Nephron progenitor cell (in vitro differentiated cells): Measurements from ENCODE around the gene TMEM254.
A peak's percentile ranks its signal among the peaks of the same experiment; 100 is the strongest.

Experiments
- DNase-seq: peaks from one replicate; pipeline ENCODE4 v3.0.0; 2021
- H3K27ac Mint-ChIP-seq: 2 replicates; pipeline ENCODE4 v1.8.0; 2021; ENCODE audit warnings: mild to moderate bottlenecking, moderate library complexity, mixed read lengths
- H3K27me3 Mint-ChIP-seq: 2 replicates; pipeline ENCODE4 v1.8.0; 2021; ENCODE audit warnings: mild to moderate bottlenecking, low read depth, mixed read lengths; ENCODE audit not compliant: poor library complexity
- H3K36me3 Mint-ChIP-seq: 2 replicates; pipeline ENCODE4 v1.8.0; 2021; ENCODE audit warnings: low read depth, mixed read lengths
- H3K4me1 Mint-ChIP-seq: 2 replicates; pipeline ENCODE4 v1.8.0; 2021; ENCODE audit warnings: mixed read lengths
- H3K4me3 Mint-ChIP-seq: 2 replicates; pipeline ENCODE4 v1.8.0; 2021; ENCODE audit warnings: mild to moderate bottlenecking, moderate library complexity, mixed read lengths
- H3K9me3 Mint-ChIP-seq: 2 replicates; pipeline ENCODE4 v1.8.0; 2021; ENCODE audit warnings: mild to moderate bottlenecking, moderate library complexity, mixed read lengths
- TF ChIP-seq, protein P1 (sequence below): fragments of 200-600 bp; sonication (generic); IDR thresholded peaks from 2 replicates; pipeline ENCODE4 v1.5.0; 2021; ENCODE audit warnings: antibody characterized with exemption

TMEM254 gene

DNA sequence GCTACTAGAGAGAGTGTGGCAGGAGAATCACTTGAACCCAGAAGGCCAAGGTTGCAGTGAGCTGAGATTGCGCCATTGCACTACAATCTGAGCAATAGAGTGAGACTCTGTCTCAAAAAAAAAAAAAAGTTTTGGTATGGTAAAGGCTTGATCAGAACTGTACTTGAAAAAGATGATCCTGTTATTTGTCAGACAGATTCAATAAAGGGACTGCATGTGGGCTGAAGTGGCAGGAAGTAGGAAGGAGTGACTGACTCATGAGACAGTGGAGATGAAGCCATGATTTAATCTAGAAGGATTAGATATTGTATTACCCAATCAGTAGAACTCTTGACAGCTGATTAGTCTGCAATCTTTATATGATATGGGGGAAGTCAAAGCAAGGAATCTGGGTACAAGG is 2.7 kb upstream of the TMEM254 start:
- TF ChIP-seq, protein P1, sequence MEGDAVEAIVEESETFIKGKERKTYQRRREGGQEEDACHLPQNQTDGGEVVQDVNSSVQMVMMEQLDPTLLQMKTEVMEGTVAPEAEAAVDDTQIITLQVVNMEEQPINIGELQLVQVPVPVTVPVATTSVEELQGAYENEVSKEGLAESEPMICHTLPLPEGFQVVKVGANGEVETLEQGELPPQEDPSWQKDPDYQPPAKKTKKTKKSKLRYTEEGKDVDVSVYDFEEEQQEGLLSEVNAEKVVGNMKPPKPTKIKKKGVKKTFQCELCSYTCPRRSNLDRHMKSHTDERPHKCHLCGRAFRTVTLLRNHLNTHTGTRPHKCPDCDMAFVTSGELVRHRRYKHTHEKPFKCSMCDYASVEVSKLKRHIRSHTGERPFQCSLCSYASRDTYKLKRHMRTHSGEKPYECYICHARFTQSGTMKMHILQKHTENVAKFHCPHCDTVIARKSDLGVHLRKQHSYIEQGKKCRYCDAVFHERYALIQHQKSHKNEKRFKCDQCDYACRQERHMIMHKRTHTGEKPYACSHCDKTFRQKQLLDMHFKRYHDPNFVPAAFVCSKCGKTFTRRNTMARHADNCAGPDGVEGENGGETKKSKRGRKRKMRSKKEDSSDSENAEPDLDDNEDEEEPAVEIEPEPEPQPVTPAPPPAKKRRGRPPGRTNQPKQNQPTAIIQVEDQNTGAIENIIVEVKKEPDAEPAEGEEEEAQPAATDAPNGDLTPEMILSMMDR, result no peak
- peaks cover 22% of the 10 kb centered on the region for H3K4me1 Mint-ChIP-seq
- no peak overlapping the region for H3K27ac Mint-ChIP-seq
- DNase-seq, result no peak
- H3K27me3 Mint-ChIP-seq, result no peaks in the 10 kb centered on the region
- H3K36me3 Mint-ChIP-seq, result peaks cover 5% of the 10 kb centered on the region
- H3K9me3 Mint-ChIP-seq, result no peaks in the 10 kb centered on the region
- no peak overlapping the region for H3K4me3 Mint-ChIP-seq

GRCh38 chr10:80077869-80078447 is 507 bp upstream of the TMEM254 start:
- H3K9me3 Mint-ChIP-seq, result no peaks in the 10 kb centered on the region
- H3K4me3 Mint-ChIP-seq, result peak overlapping the region; percentile 98
- peak overlapping the region; percentile 92 for H3K27ac Mint-ChIP-seq
- peaks cover 5% of the 10 kb centered on the region for H3K36me3 Mint-ChIP-seq
- H3K27me3 Mint-ChIP-seq, result no peaks in the 10 kb centered on the region
- peaks cover 22% of the 10 kb centered on the region for H3K4me1 Mint-ChIP-seq
- TF ChIP-seq, protein P1, result no peak
- no peak for DNase-seq

DNA sequence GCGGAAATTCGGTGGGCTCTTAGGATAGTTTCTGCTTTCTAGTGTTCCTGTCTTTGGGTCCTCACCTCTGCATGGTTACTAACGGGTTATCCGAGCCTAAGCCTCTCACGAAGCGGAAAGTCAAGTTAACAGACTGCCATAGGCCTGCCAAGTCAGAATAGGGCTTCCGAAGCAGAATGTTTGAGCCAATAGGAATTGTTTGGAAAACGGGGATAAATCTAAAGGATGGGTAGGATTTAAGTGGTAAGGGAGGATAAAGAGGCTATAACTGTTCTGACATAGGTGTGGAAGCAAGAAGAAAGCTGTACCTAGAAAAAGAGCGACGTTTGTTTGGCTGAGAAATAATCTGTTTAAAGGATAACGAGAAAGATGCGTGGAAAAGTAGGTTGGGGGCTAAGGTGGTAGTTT is 851 bp downstream of the TMEM254 start:
- Mint-ChIP-seq H3K4me1 (peaks cover 22% of the 10 kb centered on the region), H3K27me3 (no peaks in the 10 kb centered on the region)
- DNase-seq, result no peak

GRCh38 chr10:80081026-80081425 is 2.6 kb downstream of the TMEM254 start:
- TF ChIP-seq, protein P1, result no peak
- no peak for DNase-seq
- no peak overlapping the region for H3K4me3 Mint-ChIP-seq
- H3K27ac Mint-ChIP-seq, result no peak overlapping the region
- H3K4me1 Mint-ChIP-seq, result peaks cover 22% of the 10 kb centered on the region
- no peaks in the 10 kb centered on the region for H3K9me3 Mint-ChIP-seq
- no peaks in the 10 kb centered on the region for H3K27me3 Mint-ChIP-seq
- H3K36me3 Mint-ChIP-seq, result peaks cover 5% of the 10 kb centered on the region

More for the DNA sequence above, 851 bp downstream of the TMEM254 start:
- H3K27ac Mint-ChIP-seq, result peak overlapping the region; percentile 96
- peaks cover 5% of the 10 kb centered on the region for H3K36me3 Mint-ChIP-seq
- H3K4me3 Mint-ChIP-seq, result peak overlapping the region; percentile 98
- no peaks in the 10 kb centered on the region for H3K9me3 Mint-ChIP-seq
- TF ChIP-seq, protein P1, result no peak

GRCh38 chr10:80081801-80082750 is 3.6 kb downstream of the TMEM254 start:
- Mint-ChIP-seq H3K27ac (no peak overlapping the region), H3K4me1 (peaks cover 22% of the 10 kb centered on the region)
- TF ChIP-seq, protein P1, result no peak

More at GRCh38 chr10:80081801-80082750, 3.6 kb downstream of the TMEM254 start:
- Mint-ChIP-seq H3K4me3 (no peak overlapping the region), H3K36me3 (peaks cover 6% of the 10 kb centered on the region), H3K9me3 (no peaks in the 10 kb centered on the region), H3K27me3 (no peaks in the 10 kb centered on the region)
- DNase-seq, result no peak
